Uterus (tissue), 2 donors: ENCODE measurements around the gene KSR2.

Experiments used
- POLR2A ChIP-seq, 2 donors: fragments of 450-650 bp; IDR thresholded peaks; one replicate each; pipeline ENCODE4 v1.6.1; 2016; ENCODE audit warnings: antibody characterized with exemption in 2 of 2, mild to moderate bottlenecking in 1 of 2, moderate library complexity in 1 of 2
- TF ChIP-seq, protein P1 (sequence below), 4 experiments: fragments of 200-600 bp in 2 of 4; fragments of 450-650 bp in 2 of 4; sonication (generic) in 2 of 4; IDR thresholded peaks; one replicate each; pipeline ENCODE4 v1.5.1; 2016 to 2019; ENCODE audit warnings: antibody characterized with exemption in 4 of 4, mild to moderate bottlenecking in 2 of 4, moderate library complexity in 1 of 4

DNA sequence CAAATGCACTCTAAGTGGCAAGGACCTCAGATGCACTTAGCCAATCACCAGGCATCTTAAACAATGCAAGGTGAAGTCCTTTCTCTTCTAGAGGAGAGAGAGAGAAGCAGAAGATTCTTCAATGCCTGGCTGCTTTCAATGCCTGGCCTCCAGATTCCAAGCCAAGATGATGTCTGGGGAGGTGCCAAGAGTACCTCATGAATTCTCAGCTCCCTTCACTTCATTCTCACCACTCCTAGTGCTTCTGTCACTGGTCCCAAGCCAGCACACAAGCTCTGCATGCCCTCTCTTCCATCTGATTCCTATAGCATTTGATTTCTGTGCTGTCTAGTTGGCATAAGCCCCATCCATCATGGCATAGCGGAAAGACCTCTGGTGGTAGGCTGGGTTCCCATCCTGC is 225.0 kb downstream of the KSR2 start:
- TF ChIP-seq, protein P1, sequence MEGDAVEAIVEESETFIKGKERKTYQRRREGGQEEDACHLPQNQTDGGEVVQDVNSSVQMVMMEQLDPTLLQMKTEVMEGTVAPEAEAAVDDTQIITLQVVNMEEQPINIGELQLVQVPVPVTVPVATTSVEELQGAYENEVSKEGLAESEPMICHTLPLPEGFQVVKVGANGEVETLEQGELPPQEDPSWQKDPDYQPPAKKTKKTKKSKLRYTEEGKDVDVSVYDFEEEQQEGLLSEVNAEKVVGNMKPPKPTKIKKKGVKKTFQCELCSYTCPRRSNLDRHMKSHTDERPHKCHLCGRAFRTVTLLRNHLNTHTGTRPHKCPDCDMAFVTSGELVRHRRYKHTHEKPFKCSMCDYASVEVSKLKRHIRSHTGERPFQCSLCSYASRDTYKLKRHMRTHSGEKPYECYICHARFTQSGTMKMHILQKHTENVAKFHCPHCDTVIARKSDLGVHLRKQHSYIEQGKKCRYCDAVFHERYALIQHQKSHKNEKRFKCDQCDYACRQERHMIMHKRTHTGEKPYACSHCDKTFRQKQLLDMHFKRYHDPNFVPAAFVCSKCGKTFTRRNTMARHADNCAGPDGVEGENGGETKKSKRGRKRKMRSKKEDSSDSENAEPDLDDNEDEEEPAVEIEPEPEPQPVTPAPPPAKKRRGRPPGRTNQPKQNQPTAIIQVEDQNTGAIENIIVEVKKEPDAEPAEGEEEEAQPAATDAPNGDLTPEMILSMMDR (IDR thresholded peaks at IDR 0.05), result no peak
- TF ChIP-seq POLR2A (IDR thresholded peaks at IDR 0.05), result no peak
